Mesodermal cell (in vitro differentiated cells): Measurements from ENCODE around the gene ELF2.
"Not testable (repeated sequence)": the region's sequence is repeated elsewhere in the genome, so short reads cannot be mapped to it uniquely, and the experiment has no call there.

Experiments
- H3K27ac ChIP-seq: 2 replicates; pipeline ENCODE4 v1.7.0; 2013; ENCODE audit warnings: mild to moderate bottlenecking, low read depth, low read length, moderate library complexity; ENCODE audit not compliant: severe bottlenecking
- H3K36me3 ChIP-seq: 2 replicates; pipeline ENCODE4 v1.7.1; 2013; ENCODE audit warnings: mild to moderate bottlenecking, low read length, moderate library complexity; ENCODE audit not compliant: control insufficient read depth, insufficient read depth
- H3K4me1 ChIP-seq: one replicate; pipeline ENCODE4 v1.7.1; 2013; ENCODE audit warnings: mild to moderate bottlenecking, low read length; ENCODE audit not compliant: insufficient read depth, control insufficient read depth, poor library complexity, severe bottlenecking
- H3K4me3 ChIP-seq: 2 replicates; pipeline ENCODE4 v1.7.0; 2013; ENCODE audit warnings: low read length, control low read depth, mild to moderate bottlenecking; ENCODE audit not compliant: insufficient read depth, poor library complexity, severe bottlenecking; ENCODE audit errors: extremely low read depth
- H3K9me3 ChIP-seq: 2 replicates; pipeline ENCODE4 v1.7.1; 2013; ENCODE audit warnings: mild to moderate bottlenecking, low read length, moderate library complexity; ENCODE audit not compliant: control insufficient read depth
- WGBS, 2 experiments: methylation state at CpG; one replicate each; pipeline ENCODE4 v1.1.5; 2013; ENCODE audit warnings: missing lambda C conversion rate in 2 of 2; ENCODE audit not compliant: insufficient coverage in 2 of 2; 5-methylcytosine and 5-hydroxymethylcytosine counted together

Gene ELF2

DNA sequence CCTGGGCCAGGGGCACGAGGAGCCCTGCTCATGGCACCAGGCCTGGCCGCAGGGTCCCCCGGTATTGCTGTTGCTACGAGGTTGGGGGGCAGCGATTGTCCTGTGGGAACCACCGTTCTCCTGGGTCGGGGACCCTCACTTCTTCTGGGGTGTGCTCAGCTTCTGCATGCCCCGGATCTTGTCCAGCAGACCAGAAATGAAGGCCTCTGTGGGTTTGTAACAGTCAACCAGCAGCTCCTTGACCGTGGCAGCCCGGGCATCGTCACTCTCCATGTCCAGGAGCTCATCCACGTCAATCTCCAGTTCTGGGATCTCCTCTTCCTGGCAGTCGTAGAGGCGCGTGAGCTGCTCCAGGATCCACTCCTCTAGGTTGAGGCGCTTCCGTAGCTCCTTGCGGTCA, 62.2 kb downstream of the ELF2 start:
- H3K36me3 ChIP-seq, H3K4me1 ChIP-seq, H3K9me3 ChIP-seq, H3K4me3 ChIP-seq, H3K27ac ChIP-seq: not testable (repeated sequence)
- 98 to 99% methylated on average over 9 to 14 of the region's 18 CpGs for WGBS, 2 experiments

DNA sequence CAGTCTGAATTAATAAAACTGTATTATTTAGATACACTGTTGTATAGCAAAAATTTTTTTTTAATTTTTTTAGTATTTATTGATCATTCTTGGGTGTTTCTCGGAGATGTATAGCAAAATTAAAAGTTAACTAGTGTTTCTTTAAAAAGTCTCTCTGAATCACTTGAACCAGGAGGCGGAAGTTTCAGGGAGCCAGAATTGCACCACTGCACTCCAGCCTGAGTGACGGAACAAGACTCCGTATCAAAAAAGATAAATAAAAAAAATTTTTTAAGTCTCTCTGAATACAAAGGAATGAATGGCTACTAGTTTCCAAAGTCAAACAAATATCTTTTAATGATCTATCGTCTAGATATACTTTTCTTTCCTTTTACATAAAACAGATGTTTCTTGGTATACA, 64.4 kb downstream of the ELF2 start:
- Histone ChIP-seq H3K36me3 (no peaks in the 10 kb centered on the region), H3K9me3 (no peaks in the 10 kb centered on the region), H3K4me3 (no peak overlapping the region), H3K27ac (no peak overlapping the region), H3K4me1 (no peaks in the 10 kb centered on the region)
- WGBS, 2 experiments, result 88% methylated on average over 1 of the region's 5 CpGs; no CpG with 5 or more reads in 1 of the 2 experiments

DNA sequence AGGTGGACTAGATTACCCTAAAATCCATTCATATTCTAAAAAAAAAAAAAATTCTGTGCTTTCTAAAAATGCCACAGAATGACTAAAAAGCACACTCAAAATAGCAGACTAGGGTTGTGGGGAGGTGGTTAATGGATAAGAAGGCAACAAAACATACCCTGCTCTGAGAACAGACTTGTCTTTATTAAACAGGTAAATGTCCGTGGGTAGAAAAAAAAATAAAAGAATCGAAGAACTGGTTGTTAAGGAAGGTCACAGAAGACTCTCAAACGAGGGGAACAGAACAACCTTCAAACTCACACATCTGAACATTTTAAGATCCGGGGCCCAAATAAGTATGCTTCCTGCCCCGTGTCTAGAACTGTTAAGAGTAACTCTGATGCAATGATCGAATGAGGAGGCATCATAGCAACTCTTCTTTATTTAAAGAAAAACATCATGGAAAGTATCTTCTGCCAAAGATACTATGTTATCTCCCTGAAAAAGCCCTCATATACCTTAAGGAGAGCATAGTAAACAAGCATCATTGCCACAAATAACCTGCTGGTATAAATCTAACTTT, 68.4 kb downstream of the ELF2 start:
- H3K4me1 ChIP-seq, result no peaks in the 10 kb centered on the region
- H3K9me3 ChIP-seq, result no peaks in the 10 kb centered on the region
- no peak overlapping the region for H3K27ac ChIP-seq
- no peaks in the 10 kb centered on the region for H3K36me3 ChIP-seq
- no peak overlapping the region for H3K4me3 ChIP-seq
- WGBS, 2 experiments, result 83% methylated on average over 4 of the region's 6 CpGs; no CpG with 5 or more reads in 1 of the 2 experiments

DNA sequence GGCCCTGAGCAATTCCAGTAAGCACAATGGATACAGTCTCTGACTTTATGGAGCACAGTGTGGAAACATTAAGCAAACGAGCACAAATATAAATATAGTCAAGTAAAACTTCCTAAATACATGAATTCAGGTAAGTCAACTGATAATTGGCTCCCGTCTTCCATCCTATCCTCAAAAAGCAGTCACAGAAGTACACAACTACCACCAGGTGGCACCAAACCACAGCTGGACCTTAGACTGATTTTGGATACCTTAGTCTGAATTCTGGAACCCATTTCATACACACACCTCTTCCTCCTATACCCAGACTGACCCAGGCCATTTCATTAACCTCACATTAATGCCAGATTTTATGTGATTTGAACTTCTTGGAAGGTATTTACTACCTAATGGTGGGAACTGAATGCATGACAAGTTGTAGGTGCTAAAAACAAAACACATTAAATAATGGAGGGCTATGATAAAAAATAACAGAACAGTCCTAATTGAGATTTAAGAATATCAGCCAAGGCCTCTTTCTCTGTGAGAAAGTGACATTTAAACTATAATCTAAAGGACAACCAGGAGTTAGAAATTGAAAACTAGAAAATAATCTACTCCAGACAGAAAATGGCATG, 77.5 kb downstream of the ELF2 start:
- H3K36me3 ChIP-seq, result no peaks in the 10 kb centered on the region
- no peak overlapping the region for H3K27ac ChIP-seq
- H3K4me1 ChIP-seq, result no peaks in the 10 kb centered on the region
- no peaks in the 10 kb centered on the region for H3K9me3 ChIP-seq
- 43 to 50% methylated on average over 1 of the region's 2 CpGs for WGBS, 2 experiments
- H3K4me3 ChIP-seq, result no peak overlapping the region

DNA sequence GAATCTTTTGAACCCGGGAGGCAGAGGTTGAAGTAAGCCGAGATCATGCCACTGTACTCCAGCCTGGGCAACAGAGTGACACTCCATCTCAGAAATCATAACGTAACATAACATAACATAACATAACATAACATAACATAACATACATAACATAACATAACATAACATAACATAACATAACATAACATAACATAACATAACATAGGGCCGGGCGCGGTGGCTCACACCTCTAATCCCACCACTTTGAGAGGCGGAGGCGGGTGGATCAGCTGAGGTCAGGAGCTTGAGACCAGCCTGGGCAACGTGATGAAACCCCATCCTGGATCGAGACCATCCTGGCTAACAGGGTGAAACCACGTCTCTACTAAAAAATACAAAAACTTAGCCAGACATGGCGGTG, 84.7 kb downstream of the ELF2 start:
- no peak overlapping the region for H3K4me3 ChIP-seq
- H3K9me3 ChIP-seq, result no peaks in the 10 kb centered on the region
- H3K4me1 ChIP-seq, result no peaks in the 10 kb centered on the region
- H3K27ac ChIP-seq, result no peak overlapping the region
- 70 to 100% methylated on average over 6 to 10 of the region's 12 CpGs for WGBS, 2 experiments
- H3K36me3 ChIP-seq, result no peaks in the 10 kb centered on the region

DNA sequence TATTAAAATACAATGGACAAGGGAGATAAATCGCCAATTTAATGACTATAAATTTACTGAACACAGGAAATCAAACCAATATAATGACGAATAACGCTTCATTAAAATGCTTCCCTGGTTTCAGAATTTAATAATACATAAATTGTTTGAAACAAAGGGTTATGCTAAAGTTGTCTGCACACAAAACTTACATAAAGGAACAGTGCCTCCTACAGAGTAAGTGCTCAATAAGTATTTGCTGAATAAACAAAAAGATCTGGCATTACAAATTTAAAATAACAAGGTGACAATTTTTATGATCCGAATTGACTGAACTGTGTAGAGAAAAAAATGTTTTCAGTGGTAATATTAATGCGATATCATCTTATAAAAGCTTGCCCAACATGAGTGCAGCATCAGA, 91.9 kb downstream of the ELF2 start:
- Histone ChIP-seq H3K4me1 (no peaks in the 10 kb centered on the region), H3K36me3 (no peaks in the 10 kb centered on the region), H3K9me3 (no peaks in the 10 kb centered on the region), H3K27ac (peak overlapping the region; percentile 90), H3K4me3 (peak overlapping the region; percentile 83)
- WGBS, 2 experiments, result 100% methylated on average over 1 of the region's 5 CpGs; no CpG with 5 or more reads in 1 of the 2 experiments

DNA sequence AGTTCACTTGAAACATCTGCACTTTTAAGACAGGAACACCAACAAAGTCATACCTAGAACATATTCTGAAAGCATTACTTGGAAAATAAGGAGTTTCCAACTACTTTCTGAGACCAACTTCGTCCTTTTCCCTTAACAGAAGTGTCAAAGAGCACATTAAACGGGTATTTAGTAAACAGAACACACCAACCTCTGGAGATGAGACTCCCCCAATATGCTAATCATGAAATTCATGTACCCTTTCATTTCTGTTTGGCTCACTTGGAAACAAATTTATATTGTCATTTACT, 92.3 kb downstream of the ELF2 start:
- Histone ChIP-seq H3K4me1 (no peaks in the 10 kb centered on the region), H3K27ac (peak overlapping the region; percentile 90), H3K9me3 (no peaks in the 10 kb centered on the region), H3K4me3 (peak overlapping the region; percentile 83), H3K36me3 (no peaks in the 10 kb centered on the region)
- WGBS, 2 experiments, result 0 to 20% methylated on average over 1 to 2 of the region's 2 CpGs

DNA sequence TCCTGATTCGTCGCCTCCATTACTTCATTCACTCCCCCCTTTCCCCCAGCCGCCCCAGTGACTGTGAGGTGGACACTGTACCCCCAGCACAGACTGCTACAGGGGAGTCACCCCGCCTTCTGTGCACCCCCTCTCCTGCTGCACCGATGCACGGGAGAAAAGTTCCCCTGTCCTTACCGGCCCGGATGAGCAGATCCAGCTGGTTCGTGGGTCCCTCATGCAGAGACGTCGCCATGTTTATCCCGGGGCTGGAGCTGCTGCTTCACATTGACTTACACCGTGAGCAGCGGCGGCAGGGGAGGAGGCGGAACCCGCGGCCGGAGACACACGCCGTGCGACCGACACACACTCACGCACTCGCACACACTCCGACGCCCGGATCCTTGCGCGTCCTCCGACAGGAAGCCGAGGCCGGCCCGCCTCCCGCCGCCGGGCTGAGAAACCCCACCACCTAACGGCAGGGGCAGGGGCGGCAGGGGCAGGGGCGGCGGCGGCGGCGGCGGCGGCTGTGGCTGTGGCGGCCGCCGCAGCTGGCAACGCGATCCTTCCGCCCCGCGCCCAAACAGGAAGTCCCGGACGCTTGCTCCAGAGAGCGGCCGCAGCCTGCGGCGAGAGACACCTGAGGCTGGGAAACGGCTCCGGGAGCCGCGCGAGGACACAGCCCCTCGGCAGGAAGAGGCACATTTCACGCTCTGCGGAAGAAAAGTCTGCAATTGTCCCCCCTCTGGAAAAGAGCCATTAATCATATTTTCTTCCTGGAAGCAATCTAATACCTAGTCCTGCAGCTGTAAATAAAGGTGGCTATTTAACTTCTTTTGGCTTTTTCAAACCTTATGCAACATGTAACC, 92.8 kb downstream of the ELF2 start:
- Histone ChIP-seq H3K4me3 (peak overlapping the region; percentile 83), H3K4me1 (no peaks in the 10 kb centered on the region), H3K27ac (peak overlapping the region; percentile 90), H3K9me3 (no peaks in the 10 kb centered on the region), H3K36me3 (no peaks in the 10 kb centered on the region)
- WGBS, 2 experiments, result 0% methylated on average over 42 to 47 of the region's 68 CpGs

DNA sequence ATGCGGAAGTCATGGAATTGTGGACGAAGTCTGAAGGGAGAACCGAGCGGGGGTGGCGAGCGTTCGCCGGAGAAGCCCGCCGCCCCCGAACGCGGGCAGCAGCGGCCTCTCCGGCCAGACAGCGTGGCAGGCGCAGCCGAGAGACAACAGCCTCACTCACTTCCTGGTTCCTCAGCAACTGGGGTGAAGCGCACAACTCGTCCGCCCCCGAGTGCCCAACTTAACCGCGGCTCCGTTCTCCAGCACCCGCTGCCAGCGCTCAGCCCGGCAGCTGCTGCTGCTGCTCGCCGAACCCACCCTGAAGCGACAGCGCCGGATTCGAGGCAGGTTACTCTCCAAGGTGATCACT, 93.4 kb downstream of the ELF2 start:
- WGBS, 2 experiments, result 0% methylated on average over 29 to 33 of the region's 34 CpGs

DNA sequence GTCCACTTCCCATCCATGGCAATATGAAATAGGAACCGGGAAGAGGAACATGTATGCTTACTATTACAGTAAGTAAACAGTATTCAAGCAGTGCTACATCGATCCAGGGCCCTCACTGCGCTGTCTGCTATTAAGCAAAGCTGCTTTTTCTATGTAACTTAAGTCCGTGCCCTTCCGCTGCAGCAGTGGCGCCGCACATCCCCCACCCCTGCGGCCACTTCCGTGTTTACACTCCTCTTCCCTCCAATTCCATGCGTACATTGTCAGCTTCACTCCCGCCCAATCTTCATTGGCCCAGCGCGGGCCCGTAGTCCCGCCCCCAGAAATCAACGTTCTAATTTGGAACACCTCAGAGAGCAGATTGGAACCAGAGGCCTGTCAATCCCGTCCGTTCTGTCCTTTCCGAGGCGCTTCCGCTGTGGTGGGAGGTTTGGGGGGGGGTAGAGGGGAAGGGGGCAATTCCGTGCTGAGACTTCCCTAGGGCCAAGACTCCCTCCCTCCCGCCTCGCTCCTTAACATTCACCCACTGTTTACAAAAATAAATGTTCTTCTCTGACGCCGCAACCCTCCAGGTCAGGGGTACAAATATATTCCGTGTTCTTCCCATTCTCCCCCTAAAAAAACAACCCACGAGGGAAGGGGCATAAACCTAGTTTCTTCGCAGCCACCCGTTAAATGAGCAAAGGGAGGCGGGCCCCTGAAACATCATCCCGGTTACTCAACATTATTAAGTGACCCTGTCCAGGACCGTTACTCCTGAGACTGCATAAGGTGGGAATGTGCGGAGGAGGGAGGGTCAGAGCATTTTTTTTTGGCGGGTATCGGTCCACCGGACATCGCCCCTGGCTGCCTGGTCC, 94.0 kb downstream of the ELF2 start:
- Histone ChIP-seq H3K9me3 (no peaks in the 10 kb centered on the region), H3K36me3 (no peaks in the 10 kb centered on the region), H3K4me1 (no peaks in the 10 kb centered on the region), H3K27ac (peak overlapping the region; percentile 90), H3K4me3 (peak overlapping the region; percentile 83)
- 0% methylated on average over 18 to 19 of the region's 38 CpGs for WGBS, 2 experiments

More for the DNA sequence above, 93.4 kb downstream of the ELF2 start:
- Histone ChIP-seq H3K36me3 (no peaks in the 10 kb centered on the region), H3K9me3 (no peaks in the 10 kb centered on the region), H3K27ac (peak overlapping the region; percentile 90), H3K4me3 (peak overlapping the region; percentile 83), H3K4me1 (no peaks in the 10 kb centered on the region)
